DND-41 (cell line): Measurements from ENCODE around the gene PTGDR2.

Experiments
- ATAC-seq: fragments of 200-7000 bp; cut with Tn5 transposase; 3 replicates; pipeline ENCODE4 v1.9.1; 2021; ENCODE audit warnings: low read depth; ENCODE audit not compliant: insufficient read depth
- DNase-seq: peaks from one replicate; pipeline ENCODE4 v3.0.0-alpha.2; 2020
- H2AFZ ChIP-seq: 2 replicates; pipeline ENCODE4 v1.6.0; 2012; ENCODE audit warnings: low read depth, low read length
- H3K27ac ChIP-seq: 2 replicates; pipeline ENCODE4 v1.5.1; 2012; ENCODE audit warnings: low read length, inconsistent platforms
- H3K27me3 ChIP-seq: fragments of 200-600 bp; sonication (generic); 2 replicates; pipeline ENCODE4 v1.6.0; 2012; ENCODE audit warnings: low read length, mild to moderate bottlenecking, inconsistent platforms; ENCODE audit not compliant: insufficient read depth, poor library complexity
- H3K36me3 ChIP-seq: 2 replicates; pipeline ENCODE4 v1.5.1; 2012; ENCODE audit warnings: low read length, inconsistent platforms; ENCODE audit not compliant: insufficient read depth
- H3K4me1 ChIP-seq: 2 replicates; pipeline ENCODE4 v1.5.1; 2012; ENCODE audit warnings: mild to moderate bottlenecking, low read length; ENCODE audit not compliant: insufficient read depth
- H3K4me2 ChIP-seq: 2 replicates; pipeline ENCODE4 v1.6.0; 2012; ENCODE audit warnings: mild to moderate bottlenecking, moderate library complexity, low read length, inconsistent platforms; ENCODE audit not compliant: insufficient read depth
- H3K4me3 ChIP-seq, 2 experiments: fragments of 200-600 bp in 1 of 2; shearing (Covaris generic) in 1 of 2; 2 replicates each; pipeline ENCODE4 v1.5.1; 2012 to 2016; ENCODE audit warnings: inconsistent platforms in 2 of 2, low read length in 2 of 2, mild to moderate bottlenecking in 2 of 2, low read depth in 1 of 2, moderate library complexity in 1 of 2
- H3K79me2 ChIP-seq: 2 replicates; pipeline ENCODE4 v1.6.0; 2012; ENCODE audit warnings: low read length, inconsistent platforms; ENCODE audit not compliant: insufficient read depth
- H3K9ac ChIP-seq: 2 replicates; pipeline ENCODE4 v1.6.0; 2012; ENCODE audit warnings: low read depth, mild to moderate bottlenecking, inconsistent platforms, low read length, moderate library complexity
- H3K9me3 ChIP-seq: 2 replicates; pipeline ENCODE4 v1.5.1; 2012; ENCODE audit warnings: low read length, moderate library complexity, mild to moderate bottlenecking, inconsistent platforms; ENCODE audit not compliant: insufficient read depth, severe bottlenecking
- H4K20me1 ChIP-seq: 2 replicates; pipeline ENCODE4 v1.6.0; 2012; ENCODE audit warnings: low read length; ENCODE audit not compliant: insufficient read depth
- EZH2 ChIP-seq: IDR thresholded peaks from 3 replicates; pipeline ENCODE4 v1.6.1; 2012; ENCODE audit warnings: borderline replicate concordance, low read depth, mild to moderate bottlenecking, moderate library complexity, low read length, inconsistent platforms; ENCODE audit not compliant: severe bottlenecking
- TF ChIP-seq, protein P1 (sequence below): IDR thresholded peaks from 2 replicates; pipeline ENCODE4 v1.5.1; 2012; ENCODE audit warnings: borderline replicate concordance, low read length, moderate library complexity, mild to moderate bottlenecking; ENCODE audit not compliant: poor library complexity, severe bottlenecking; ENCODE audit errors: extremely low read depth

The PTGDR2 gene

DNA sequence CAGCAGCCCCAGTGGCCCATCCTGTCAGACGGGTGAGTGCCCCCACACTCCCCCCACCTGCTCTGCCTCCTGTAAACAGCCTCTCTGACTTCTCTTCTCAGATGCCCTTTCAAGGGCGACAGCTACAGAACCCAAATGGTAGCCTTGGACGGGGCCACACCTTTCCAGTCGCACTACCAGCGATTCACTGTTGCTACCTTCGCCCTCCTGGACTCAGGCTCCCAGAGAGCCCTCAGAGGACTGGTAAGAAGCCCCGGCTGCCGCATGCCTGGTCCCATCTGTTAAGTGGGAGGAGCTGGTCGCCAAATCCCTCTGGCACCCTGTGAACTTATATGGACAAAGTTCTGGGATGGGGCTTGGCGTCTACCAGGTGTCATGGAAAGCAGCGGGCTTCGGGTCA is 17.8 kb upstream of the PTGDR2 start:
- H2AFZ ChIP-seq, result no peak overlapping the region

DNA sequence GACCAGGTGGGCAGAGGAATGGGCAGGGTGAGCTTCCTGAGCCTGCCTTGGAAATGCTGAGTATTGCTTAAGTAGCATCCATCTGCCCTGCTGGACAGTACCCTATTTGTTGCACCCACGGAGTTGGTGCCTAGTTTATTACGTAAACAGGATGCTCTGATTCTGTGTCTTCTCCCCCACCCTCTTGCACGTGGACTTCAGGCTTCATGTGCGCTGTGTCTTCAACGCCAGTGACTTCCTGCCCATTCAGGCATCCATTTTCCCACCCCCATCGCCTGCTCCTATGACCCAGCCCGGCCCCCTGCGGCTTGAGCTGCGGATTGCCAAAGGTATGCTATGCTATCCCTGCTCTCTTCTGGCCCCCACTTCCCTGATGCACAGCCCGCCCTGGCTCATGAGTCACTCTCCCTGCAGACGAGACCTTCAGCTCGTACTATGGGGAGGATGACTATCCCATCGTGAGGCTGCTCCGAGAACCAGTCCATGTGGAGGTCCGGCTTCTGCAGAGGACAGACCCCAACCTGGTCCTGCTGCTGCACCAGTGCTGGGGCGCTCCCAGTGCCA is 17.3 kb upstream of the PTGDR2 start:
- DNase-seq, result peak; percentile 85
- H3K9ac ChIP-seq, result peak overlapping the region; percentile 31
- ATAC-seq, result peak; percentile 29
- H3K4me1 ChIP-seq, result peaks cover 76% of the 10 kb centered on the region
- H3K36me3 ChIP-seq, result no peaks in the 10 kb centered on the region
- H3K79me2 ChIP-seq, result no peaks in the 10 kb centered on the region
- H2AFZ ChIP-seq, result no peak overlapping the region
- H4K20me1 ChIP-seq, result no peaks in the 10 kb centered on the region
- H3K9me3 ChIP-seq, result no peaks in the 10 kb centered on the region
- peak overlapping the region; percentile 93 for H3K27ac ChIP-seq
- H3K4me2 ChIP-seq, result peak overlapping the region; percentile 27; the same call in 1 of the 2 replicates
- H3K4me3 ChIP-seq, result no peak overlapping the region; a peak in 1 of 4 replicates
- H3K27me3 ChIP-seq, result no peaks in the 10 kb centered on the region
- no peak for TF ChIP-seq EZH2
- TF ChIP-seq, protein P1, sequence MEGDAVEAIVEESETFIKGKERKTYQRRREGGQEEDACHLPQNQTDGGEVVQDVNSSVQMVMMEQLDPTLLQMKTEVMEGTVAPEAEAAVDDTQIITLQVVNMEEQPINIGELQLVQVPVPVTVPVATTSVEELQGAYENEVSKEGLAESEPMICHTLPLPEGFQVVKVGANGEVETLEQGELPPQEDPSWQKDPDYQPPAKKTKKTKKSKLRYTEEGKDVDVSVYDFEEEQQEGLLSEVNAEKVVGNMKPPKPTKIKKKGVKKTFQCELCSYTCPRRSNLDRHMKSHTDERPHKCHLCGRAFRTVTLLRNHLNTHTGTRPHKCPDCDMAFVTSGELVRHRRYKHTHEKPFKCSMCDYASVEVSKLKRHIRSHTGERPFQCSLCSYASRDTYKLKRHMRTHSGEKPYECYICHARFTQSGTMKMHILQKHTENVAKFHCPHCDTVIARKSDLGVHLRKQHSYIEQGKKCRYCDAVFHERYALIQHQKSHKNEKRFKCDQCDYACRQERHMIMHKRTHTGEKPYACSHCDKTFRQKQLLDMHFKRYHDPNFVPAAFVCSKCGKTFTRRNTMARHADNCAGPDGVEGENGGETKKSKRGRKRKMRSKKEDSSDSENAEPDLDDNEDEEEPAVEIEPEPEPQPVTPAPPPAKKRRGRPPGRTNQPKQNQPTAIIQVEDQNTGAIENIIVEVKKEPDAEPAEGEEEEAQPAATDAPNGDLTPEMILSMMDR, result no peak

More for the DNA sequence above, 17.8 kb upstream of the PTGDR2 start:
- no peaks in the 10 kb centered on the region for H3K27me3 ChIP-seq
- H3K4me3 ChIP-seq, result no peak overlapping the region; a peak in 1 of 4 replicates
- H4K20me1 ChIP-seq, result no peaks in the 10 kb centered on the region
- H3K27ac ChIP-seq, result peak overlapping the region; percentile 93
- no peak for DNase-seq
- H3K4me2 ChIP-seq, result peak overlapping the region; percentile 27; the same call in 1 of the 2 replicates
- TF ChIP-seq EZH2, result no peak
- TF ChIP-seq, protein P1, result no peak
- H3K79me2 ChIP-seq, result no peaks in the 10 kb centered on the region
- peak overlapping the region; percentile 15 for H3K9ac ChIP-seq
- peaks cover 71% of the 10 kb centered on the region for H3K4me1 ChIP-seq
- H3K9me3 ChIP-seq, result no peaks in the 10 kb centered on the region
- no peaks in the 10 kb centered on the region for H3K36me3 ChIP-seq
- peak; percentile 0; the same call in 1 of the 3 replicates for ATAC-seq

DNA sequence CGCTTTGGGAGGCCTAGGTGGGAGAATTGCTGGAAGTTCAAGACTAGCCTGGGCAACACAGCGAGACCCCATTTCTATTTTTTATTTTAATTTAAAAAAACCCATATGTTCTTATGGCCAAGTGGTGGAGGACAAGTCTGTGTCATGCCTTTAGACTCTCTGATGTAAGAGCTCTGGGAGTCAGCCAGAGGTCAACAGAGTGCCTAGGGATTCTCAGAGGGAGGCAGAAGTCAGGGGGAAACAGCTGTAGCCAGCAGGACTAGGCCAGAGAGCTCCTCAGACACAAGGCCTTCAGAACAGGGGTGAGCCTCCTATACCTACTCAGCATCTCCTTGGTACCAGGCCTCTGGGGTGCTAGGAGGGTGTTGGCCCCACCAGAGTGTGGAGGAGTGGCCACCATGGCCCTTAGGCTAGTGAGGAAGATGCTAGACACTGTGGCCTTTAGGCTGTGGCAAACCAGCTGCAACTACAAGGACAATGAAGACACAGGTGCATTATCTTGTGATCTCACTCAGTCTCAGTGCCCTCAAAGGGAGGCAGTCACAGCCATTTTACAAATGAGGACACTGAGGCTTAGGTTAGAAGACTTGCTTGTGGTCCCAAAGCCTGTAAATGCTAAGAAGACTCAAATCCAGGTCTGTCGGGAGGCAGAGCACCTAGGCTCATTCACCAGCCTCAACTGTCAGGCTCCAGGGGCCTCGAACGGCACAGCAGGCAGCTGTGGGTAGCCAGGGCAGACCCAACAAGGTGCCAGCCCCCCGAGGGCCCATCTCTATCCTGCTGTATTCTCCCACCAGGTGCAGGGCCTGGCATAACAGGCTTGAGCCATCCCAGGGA is 16.6 kb upstream of the PTGDR2 start:
- H4K20me1 ChIP-seq, result no peaks in the 10 kb centered on the region
- H3K4me1 ChIP-seq, result peaks cover 83% of the 10 kb centered on the region
- H3K9ac ChIP-seq, result peak overlapping the region; percentile 31; the same call in 1 of the 2 replicates
- ATAC-seq (peak; percentile 24), DNase-seq (peak; percentile 72)
- no peak overlapping the region for H3K4me2 ChIP-seq
- no peaks in the 10 kb centered on the region for H3K79me2 ChIP-seq
- no peak for TF ChIP-seq EZH2
- TF ChIP-seq, protein P1, result no peak
- no peaks in the 10 kb centered on the region for H3K9me3 ChIP-seq
- no peak overlapping the region for H3K4me3 ChIP-seq
- H3K36me3 ChIP-seq, result no peaks in the 10 kb centered on the region
- H3K27ac ChIP-seq, result peak overlapping the region; percentile 93
- H2AFZ ChIP-seq, result no peak overlapping the region
- no peaks in the 10 kb centered on the region for H3K27me3 ChIP-seq
